ENCODE measurements around the gene CXCR5. TPM values are rescaled to one million over a fixed set of nuclear protein-coding genes. Genes with fewer than 3 reads are reported as not detected.
A peak's percentile ranks its signal among the peaks of the same experiment; 100 is the strongest.

The CXCR5 gene
- total and polyA plus RNA-seq, 10 of the 15 experiments (the other 5 are each of a cell fraction or from before 2014, with no cell fraction given), result 0.03 to 0.63 (median 0.25) TPM

GRCh38 chr11:118912742-118913410, 29.2 kb downstream of the CXCR5 start (continued):
- no peak for TF ChIP-seq ATF2 (IDR thresholded peaks at IDR 0.05; ENCODE audit: low read length)
- TF ChIP-seq EED (IDR thresholded peaks at IDR 0.05; ENCODE audit: low read depth), result peak; percentile 89
- peak; percentile 57 for TF ChIP-seq YY1 (IDR thresholded peaks at IDR 0.05; ENCODE audit: low read depth, low read length)
- TF ChIP-seq NR2C2 (IDR thresholded peaks at IDR 0.05; ENCODE audit: borderline replicate concordance, control insufficient read depth, insufficient read length, low read depth), result no peak
- TF ChIP-seq ASH2L (IDR thresholded peaks at IDR 0.05; ENCODE audit: borderline replicate concordance, low read depth), result no peak
- peak; percentile 68 for TF ChIP-seq NR2F1 (conservative IDR thresholded peaks at IDR 0.05)
- no peak for TF ChIP-seq KDM1A (IDR thresholded peaks at IDR 0.05; ENCODE audit: borderline replicate concordance)
- TF ChIP-seq TCF3 (IDR thresholded peaks at IDR 0.05; ENCODE audit: borderline replicate concordance, insufficient read depth, low read depth, low read length), result no peak
- TF ChIP-seq ZNF24 (IDR thresholded peaks at IDR 0.05), result no peak
- no peak for TF ChIP-seq ELK1 (IDR thresholded peaks at IDR 0.05; ENCODE audit: low read depth, low read length)
- no peak for TF ChIP-seq ZBED1 (IDR thresholded peaks at IDR 0.05; ENCODE audit: borderline replicate concordance)
- peak; percentile 54 for TF ChIP-seq GATAD2B (conservative IDR thresholded peaks at IDR 0.05; ENCODE audit: low read depth)
- 0 out of 2 replicates have a peak, but pooled peaks have one; percentile 3 for TF ChIP-seq RUNX3 (IDR thresholded peaks at IDR 0.05; ENCODE audit: low read length)
- 0 out of 2 replicates have a peak, but pooled peaks have one; percentile 19 for TF ChIP-seq DPF2 (IDR thresholded peaks at IDR 0.05)
- no peak for TF ChIP-seq TBL1XR1 (IDR thresholded peaks at IDR 0.05; ENCODE audit: low read depth, low read length)
- TF ChIP-seq WRNIP1 (IDR thresholded peaks at IDR 0.05; ENCODE audit: borderline replicate concordance, low read depth, low read length), result no peak
- no peak for TF ChIP-seq MTA3 (IDR thresholded peaks at IDR 0.05; ENCODE audit: borderline replicate concordance, low read length)
- TF ChIP-seq IKZF1 (conservative IDR thresholded peaks at IDR 0.05), result peak; percentile 67
- 0 out of 2 replicates have a peak, but pooled peaks have one; percentile 37 for TF ChIP-seq LARP7 (IDR thresholded peaks at IDR 0.05)
- TF ChIP-seq FOS (IDR thresholded peaks at IDR 0.05; ENCODE audit: borderline replicate concordance, extremely low read depth, insufficient read length), result no peak
- TF ChIP-seq BCL11A (IDR thresholded peaks at IDR 0.05; ENCODE audit: low read depth, low read length), result 0 out of 2 replicates have a peak, but pooled peaks have one; percentile 3
- TF ChIP-seq RFX5 (IDR thresholded peaks at IDR 0.05; ENCODE audit: low read depth, low read length), result no peak
- TF ChIP-seq RELA (IDR thresholded peaks at IDR 0.05; ENCODE audit: borderline replicate concordance, partially characterized antibody), result no peak
